Ovary (tissue), 9 donors: ENCODE results near the gene ALK. TPM values are rescaled to one million over a fixed set of nuclear protein-coding genes. Genes with fewer than 3 reads are reported as not detected.

Source experiments
- DNase-seq, 5 donors: peaks; one replicate each; pipeline ENCODE4 v3.0.0-alpha.2; 2019 to 2020
- H3K27ac ChIP-seq, 2 donors: fragments of 200-600 bp; one replicate each; pipeline versions ENCODE4 v1.5.1 to v1.8.0; 2019 to 2022
- H3K27me3 ChIP-seq: fragments of 200-600 bp; one replicate; pipeline ENCODE4 v1.8.0; 2022
- H3K36me3 ChIP-seq: fragments of 200-600 bp; sonication (generic); one replicate; pipeline ENCODE4 v1.5.1; 2019
- H3K4me1 ChIP-seq: one replicate; pipeline ENCODE4 v1.8.1; 2013; ENCODE audit warnings: mild to moderate bottlenecking, moderate library complexity; ENCODE audit not compliant: insufficient read depth
- H3K4me3 ChIP-seq: fragments of 200-600 bp; sonication (generic); one replicate; pipeline ENCODE4 v1.5.1; 2017
- H3K9me3 ChIP-seq, 2 donors: fragments of 200-600 bp in 1 of 2; sonication (generic) in 1 of 2; one replicate each; pipeline versions ENCODE4 v1.5.1 to v1.8.1; 2013 to 2019; ENCODE audit warnings: mild to moderate bottlenecking in 1 of 2, moderate library complexity in 1 of 2
- CTCF ChIP-seq, 3 donors: fragments of 450-650 bp in 2 of 3; fragments of 200-600 bp in 1 of 3; IDR thresholded peaks; one replicate each; pipeline versions ENCODE4 v1.5.1 to v1.8.0; 2016 to 2022; ENCODE audit warnings: antibody characterized with exemption in 3 of 3, mild to moderate bottlenecking in 1 of 3
- EP300 ChIP-seq: sonication (generic); formaldehyde crosslinking; IDR thresholded peaks from one replicate; pipeline ENCODE4 v1.6.1; 2017; ENCODE audit warnings: antibody characterized with exemption
- POLR2A ChIP-seq: fragments of 450-650 bp; IDR thresholded peaks from one replicate; pipeline ENCODE4 v1.6.1; 2017; ENCODE audit warnings: antibody characterized with exemption, mild to moderate bottlenecking, moderate library complexity
- WGBS, 3 donors: extraction: QIAGEN DNeasy Blood & Tissue Kit in 1 of 3; methylation state at CpG; one replicate each; pipeline versions ENCODE4 v1.1.5 to v1.1.7; 2013 to 2017; 5-methylcytosine and 5-hydroxymethylcytosine counted together
- intact Hi-C, 4 donors: fragments of 100-400 bp; cut with DNase I; formaldehyde crosslinking; loops; one replicate each; pipeline versions ENCODE4 v1.11.0 to v1.15.1; 2022 to 2023
- polyA plus RNA-seq, 2 donors: library from polyadenylated mRNA; stranded (reverse); fragments of 200-250 nt in 1 of 2; fragments of 350-450 nt in 1 of 2; fragmentation: Illumina TruSeq in 1 of 2; extraction: RNeasy Lipid Tissue Mini Kit (QIAGEN cat#74804) in 1 of 2; gene quantifications; one replicate each; pipeline ENCODE4 v1.2.3, GENCODE V29; 2013 to 2014
- total RNA-seq, 7 donors: library from RNA; depleted of rRNA in 2 of 7; stranded (reverse); fragments of >200 nt in 2 of 7; fragmentation: NEBNext Ultra II Directional in 3 of 7; extraction: Animal tissue kit (Norgen Biotek cat#: 25700) in 3 of 7; gene quantifications; one replicate each; pipeline versions ENCODE4 v1.1.0 to v1.2.4, GENCODE V29; 2016 to 2023
- donor health status: DM: no; HTN: no; CAD: no; lungs with moderate emphysema.
- donor health status: DM: no; HTN: no; CAD: no.
- donor health status: Bipolar disorder and iron deficiency.
- donor health status: DM: yes; HTN: yes; CAD: no.
- donor health status: DM: no; HTN: no; CAD: no.
- donor health status: DM: yes; HTN: yes; CAD: no.

ALK gene
- total and polyA plus RNA-seq, 9 donors, result 0.05 to 1.7 (median 0.23) TPM; not detected in 1

- no peak for TF ChIP-seq EP300
- TF ChIP-seq POLR2A, result no peak
- TF ChIP-seq CTCF (IDR thresholded peaks at IDR 0.05), result no peak
- no peak overlapping the region for H3K4me3 ChIP-seq
- no peaks in the 10 kb centered on the region for H3K27me3 ChIP-seq
- intact Hi-C loops, result no loop called here
- DNase-seq, result no peak
- no peak overlapping the region for H3K27ac ChIP-seq
- H3K9me3 ChIP-seq, result no peaks in the 10 kb centered on the region
- no peaks in the 10 kb centered on the region for H3K36me3 ChIP-seq
- H3K4me1 ChIP-seq, result no peaks in the 10 kb centered on the region
- WGBS, 3 donors, result 84 to 90% (median 87%) methylated on average over 10 of the region's 10 CpGs
These were observed 636.7 kb downstream of the ALK start for GRCh38 chr2:29284671-29285070.

- no peak for DNase-seq
- WGBS, 3 donors, result 76 to 87% (median 85%) methylated on average over 3 of the region's 3 CpGs
- TF ChIP-seq POLR2A (no peak), EP300 (no peak), CTCF (IDR thresholded peaks at IDR 0.05) (no peak)
- intact Hi-C loops, result no loop called here
- no peaks in the 10 kb centered on the region for H3K27me3 ChIP-seq
- H3K9me3 ChIP-seq, result no peaks in the 10 kb centered on the region
- H3K4me3 ChIP-seq, result no peak overlapping the region
- H3K36me3 ChIP-seq, result no peaks in the 10 kb centered on the region
- H3K4me1 ChIP-seq, result no peaks in the 10 kb centered on the region
- no peak overlapping the region for H3K27ac ChIP-seq
These were observed 639.5 kb downstream of the ALK start for GRCh38 chr2:29281916-29282247.

GRCh38 chr2:29281086-29281915 is 640.1 kb downstream of the ALK start:
- H3K4me1 ChIP-seq, result no peaks in the 10 kb centered on the region
- H3K27ac ChIP-seq, result no peak overlapping the region
- H3K4me3 ChIP-seq, result no peak overlapping the region
- 11 to 22% (median 13%) methylated on average over 15 of the region's 15 CpGs for WGBS, 3 donors
- no peaks in the 10 kb centered on the region for H3K27me3 ChIP-seq
- no peak for TF ChIP-seq POLR2A
- TF ChIP-seq CTCF (IDR thresholded peaks at IDR 0.05), result no peak
- TF ChIP-seq EP300, result no peak
- intact Hi-C loops, result no loop called here
- H3K36me3 ChIP-seq, result no peaks in the 10 kb centered on the region
- H3K9me3 ChIP-seq, result no peaks in the 10 kb centered on the region
- peak; percentile 20 to 71 (median 53) for DNase-seq

GRCh38 chr2:29278966-29279365 is 642.4 kb downstream of the ALK start:
- Histone ChIP-seq H3K4me3 (no peak overlapping the region), H3K36me3 (no peaks in the 10 kb centered on the region), H3K4me1 (no peaks in the 10 kb centered on the region), H3K9me3 (no peaks in the 10 kb centered on the region), H3K27me3 (no peaks in the 10 kb centered on the region), H3K27ac (no peak overlapping the region)
- WGBS, 3 donors, result 85 to 89% (median 88%) methylated on average over 9 of the region's 9 CpGs
- TF ChIP-seq POLR2A (no peak), CTCF (IDR thresholded peaks at IDR 0.05) (no peak), EP300 (no peak)
- intact Hi-C loops, result loop anchor here in 1 of 4 donors (5.0 kb wide), 1 partner anchor 1958 kb away; no protein-coding TSS in a partner anchor
- DNase-seq, result no peak
